Activated naive CD8-positive, alpha-beta T cell treated with anti-CD3 and anti-CD28 coated beads, Interleukin-2, amount 50 U/mL, for 24 hours (primary cell): Measurements from ENCODE around the gene ZBTB49.
A peak's percentile ranks its signal among the peaks of the same experiment; 100 is the strongest.
"Not testable (repeated sequence)": the region's sequence is repeated elsewhere in the genome, so short reads cannot be mapped to it uniquely, and the experiment has no call there.

ENCODE experiments used
- ATAC-seq: fragments of 150-1000 bp; cut with Tn5 transposase; one replicate; pipeline ENCODE4 v1.10.0; 2021
- DNase-seq: peaks from one replicate; pipeline ENCODE4 v3.0.0; 2021
- H3K27ac Mint-ChIP-seq: one replicate; pipeline ENCODE4 v1.8.0; 2021; ENCODE audit warnings: mild to moderate bottlenecking, mixed read lengths
- H3K27me3 Mint-ChIP-seq: one replicate; pipeline ENCODE4 v1.8.0; 2021; ENCODE audit warnings: mixed read lengths
- H3K36me3 Mint-ChIP-seq: one replicate; pipeline ENCODE4 v1.8.0; 2021; ENCODE audit warnings: low read depth, mixed read lengths
- H3K4me1 Mint-ChIP-seq: one replicate; pipeline ENCODE4 v1.8.0; 2021; ENCODE audit warnings: mixed read lengths
- H3K4me3 Mint-ChIP-seq: one replicate; pipeline ENCODE4 v1.8.0; 2021; ENCODE audit warnings: mild to moderate bottlenecking, moderate library complexity, mixed read lengths
- H3K9me3 Mint-ChIP-seq: one replicate; pipeline ENCODE4 v1.8.0; 2021; ENCODE audit warnings: mixed read lengths

ZBTB49 gene

GRCh38 chr4:4344915-4345527, 55.0 kb downstream of the ZBTB49 start:
- Mint-ChIP-seq H3K9me3 (peaks cover 12% of the 10 kb centered on the region), H3K27me3 (no peaks in the 10 kb centered on the region), H3K4me1 (peaks cover 25% of the 10 kb centered on the region), H3K4me3 (no peak overlapping the region), H3K27ac (no peak overlapping the region), H3K36me3 (peaks cover 2% of the 10 kb centered on the region)
- DNase-seq (no peak), ATAC-seq (no peak)

- peaks cover 4% of the 10 kb centered on the region for H3K36me3 Mint-ChIP-seq
- DNase-seq (no peak), ATAC-seq (no peak)
- no peak overlapping the region for H3K4me3 Mint-ChIP-seq
- H3K4me1 Mint-ChIP-seq = peaks cover 25% of the 10 kb centered on the region
- peaks cover 12% of the 10 kb centered on the region for H3K9me3 Mint-ChIP-seq
- H3K27ac Mint-ChIP-seq = no peak overlapping the region
- H3K27me3 Mint-ChIP-seq = no peaks in the 10 kb centered on the region
Measured at GRCh38 chr4:4347585-4347984, 57.5 kb downstream of the ZBTB49 start.

- DNase-seq (peak; percentile 23), ATAC-seq (peak; percentile 73)
- H3K27me3 Mint-ChIP-seq, H3K36me3 Mint-ChIP-seq: not testable (repeated sequence)
- peaks cover 12% of the 10 kb centered on the region for H3K9me3 Mint-ChIP-seq
- H3K4me1 Mint-ChIP-seq = peaks cover 21% of the 10 kb centered on the region
- peak overlapping the region; percentile 47 for H3K27ac Mint-ChIP-seq
- peak overlapping the region; percentile 51 for H3K4me3 Mint-ChIP-seq
Measured at GRCh38 chr4:4348585-4348984, 58.5 kb downstream of the ZBTB49 start.

GRCh38 chr4:4349867-4350266, 59.8 kb downstream of the ZBTB49 start:
- H3K27ac Mint-ChIP-seq = no peak overlapping the region
- H3K36me3 Mint-ChIP-seq = peaks cover 4% of the 10 kb centered on the region
- H3K9me3 Mint-ChIP-seq = peaks cover 12% of the 10 kb centered on the region
- DNase-seq (no peak), ATAC-seq (no peak)
- peaks cover 21% of the 10 kb centered on the region for H3K4me1 Mint-ChIP-seq
- H3K27me3 Mint-ChIP-seq = no peaks in the 10 kb centered on the region
- H3K4me3 Mint-ChIP-seq = no peak overlapping the region

- Mint-ChIP-seq H3K27ac (no peak overlapping the region), H3K4me1 (peaks cover 21% of the 10 kb centered on the region), H3K9me3 (peaks cover 12% of the 10 kb centered on the region), H3K36me3 (peaks cover 4% of the 10 kb centered on the region), H3K27me3 (no peaks in the 10 kb centered on the region), H3K4me3 (no peak overlapping the region)
- ATAC-seq = no peak
- no peak for DNase-seq
Measured at GRCh38 chr4:4350909-4351308, 60.9 kb downstream of the ZBTB49 start.

GRCh38 chr4:4355302-4355701, 65.3 kb downstream of the ZBTB49 start:
- Mint-ChIP-seq H3K9me3 (no peaks in the 10 kb centered on the region), H3K4me1 (no peaks in the 10 kb centered on the region), H3K4me3 (no peak overlapping the region), H3K36me3 (peaks cover under 1% of the 10 kb centered on the region), H3K27me3 (peaks cover 2% of the 10 kb centered on the region), H3K27ac (no peak overlapping the region)
- ATAC-seq (no peak), DNase-seq (no peak)

- H3K9me3 Mint-ChIP-seq = no peaks in the 10 kb centered on the region
- no peaks in the 10 kb centered on the region for H3K36me3 Mint-ChIP-seq
- no peak overlapping the region for H3K4me3 Mint-ChIP-seq
- no peaks in the 10 kb centered on the region for H3K4me1 Mint-ChIP-seq
- H3K27me3 Mint-ChIP-seq = peaks cover 2% of the 10 kb centered on the region
- no peak overlapping the region for H3K27ac Mint-ChIP-seq
- DNase-seq = no peak
- ATAC-seq = no peak
Measured at GRCh38 chr4:4356106-4357041, 66.3 kb downstream of the ZBTB49 start.

- DNase-seq (no peak), ATAC-seq (no peak)
- Mint-ChIP-seq H3K9me3 (no peaks in the 10 kb centered on the region), H3K4me1 (no peaks in the 10 kb centered on the region), H3K4me3 (no peak overlapping the region), H3K27me3 (peaks cover 2% of the 10 kb centered on the region), H3K36me3 (no peaks in the 10 kb centered on the region), H3K27ac (no peak overlapping the region)
Measured at GRCh38 chr4:4358093-4358854, 68.2 kb downstream of the ZBTB49 start.

- Mint-ChIP-seq H3K27me3 (peaks cover 2% of the 10 kb centered on the region), H3K9me3 (peaks cover 10% of the 10 kb centered on the region), H3K4me3 (no peak overlapping the region), H3K4me1 (no peaks in the 10 kb centered on the region), H3K27ac (no peak overlapping the region), H3K36me3 (no peaks in the 10 kb centered on the region)
- no peak for ATAC-seq
- no peak for DNase-seq
Measured at GRCh38 chr4:4361883-4362282, 71.8 kb downstream of the ZBTB49 start.

GRCh38 chr4:4362991-4363697, 73.1 kb downstream of the ZBTB49 start:
- no peaks in the 10 kb centered on the region for H3K4me1 Mint-ChIP-seq
- H3K36me3 Mint-ChIP-seq = no peaks in the 10 kb centered on the region
- no peak overlapping the region for H3K4me3 Mint-ChIP-seq
- ATAC-seq (no peak), DNase-seq (no peak)
- H3K27me3 Mint-ChIP-seq = peaks cover 2% of the 10 kb centered on the region
- H3K27ac Mint-ChIP-seq = no peak overlapping the region
- H3K9me3 Mint-ChIP-seq = peaks cover 11% of the 10 kb centered on the region

- Mint-ChIP-seq H3K27ac (no peak overlapping the region), H3K36me3 (no peaks in the 10 kb centered on the region), H3K9me3 (peaks cover 11% of the 10 kb centered on the region), H3K4me3 (no peak overlapping the region), H3K4me1 (no peaks in the 10 kb centered on the region), H3K27me3 (no peaks in the 10 kb centered on the region)
- DNase-seq = no peak
- ATAC-seq = no peak
Measured at GRCh38 chr4:4364061-4364460, 74.0 kb downstream of the ZBTB49 start.

- H3K9me3 Mint-ChIP-seq = peaks cover 11% of the 10 kb centered on the region
- DNase-seq (no peak), ATAC-seq (no peak)
- H3K27ac Mint-ChIP-seq = no peak overlapping the region
- no peaks in the 10 kb centered on the region for H3K4me1 Mint-ChIP-seq
- no peak overlapping the region for H3K4me3 Mint-ChIP-seq
- no peaks in the 10 kb centered on the region for H3K36me3 Mint-ChIP-seq
- no peaks in the 10 kb centered on the region for H3K27me3 Mint-ChIP-seq
Measured at GRCh38 chr4:4364486-4365208, 74.6 kb downstream of the ZBTB49 start.

GRCh38 chr4:4368809-4369580, 78.9 kb downstream of the ZBTB49 start:
- Mint-ChIP-seq H3K36me3 (no peaks in the 10 kb centered on the region), H3K27me3 (no peaks in the 10 kb centered on the region), H3K9me3 (peaks cover 11% of the 10 kb centered on the region), H3K27ac (no peak overlapping the region), H3K4me1 (no peaks in the 10 kb centered on the region), H3K4me3 (no peak overlapping the region)
- ATAC-seq (no peak), DNase-seq (no peak)
